GM19240 (cell line): Measurements from ENCODE around the gene ANKRD23.

Source experiments
- DNase-seq: peaks from one replicate; pipeline ENCODE4 v3.0.0; 2011; ENCODE audit warnings: low spot score; ENCODE audit not compliant: insufficient read length

The ANKRD23 gene

GRCh38 chr2:96838345-96839292, 5.2 kb downstream of the ANKRD23 start:
- no peak for DNase-seq

- DNase-seq: no peak
These were observed 6.2 kb downstream of the ANKRD23 start for GRCh38 chr2:96837575-96837974.

GRCh38 chr2:96835830-96836229, 8.0 kb downstream of the ANKRD23 start:
- no peak for DNase-seq

- no peak for DNase-seq
These were observed 10.9 kb downstream of the ANKRD23 start for GRCh38 chr2:96832754-96833507.

- no peak for DNase-seq
These were observed 11.4 kb downstream of the ANKRD23 start for GRCh38 chr2:96832408-96832753.

GRCh38 chr2:96831679-96832078, 12.1 kb downstream of the ANKRD23 start:
- no peak for DNase-seq

- no peak for DNase-seq
These were observed 13.7 kb downstream of the ANKRD23 start for GRCh38 chr2:96830044-96830562.

GRCh38 chr2:96828874-96829273, 14.9 kb downstream of the ANKRD23 start:
- DNase-seq: no peak

GRCh38 chr2:96828436-96828835, 15.4 kb downstream of the ANKRD23 start:
- no peak for DNase-seq

GRCh38 chr2:96826546-96827278, 17.1 kb downstream of the ANKRD23 start:
- DNase-seq: no peak

GRCh38 chr2:96825057-96825456, 18.8 kb downstream of the ANKRD23 start:
- DNase-seq: no peak

GRCh38 chr2:96824079-96824870, 19.5 kb downstream of the ANKRD23 start:
- no peak for DNase-seq

GRCh38 chr2:96823198-96823597, 20.6 kb downstream of the ANKRD23 start:
- DNase-seq: no peak

GRCh38 chr2:96822786-96823185, 21.0 kb downstream of the ANKRD23 start:
- DNase-seq: no peak

GRCh38 chr2:96821113-96821675, 22.6 kb downstream of the ANKRD23 start:
- no peak for DNase-seq

- no peak for DNase-seq
These were observed 23.8 kb downstream of the ANKRD23 start for GRCh38 chr2:96819876-96820511.

- no peak for DNase-seq
These were observed 24.5 kb downstream of the ANKRD23 start for GRCh38 chr2:96819128-96819875.

- DNase-seq: no peak
These were observed 25.9 kb downstream of the ANKRD23 start for GRCh38 chr2:96817882-96818281.
